ENCODE data around the gene TBC1D22A.
"Not testable (repeated sequence)": the region's sequence is repeated elsewhere in the genome, so short reads cannot be mapped to it uniquely, and the experiment has no call there.

TBC1D22A gene

GRCh38 chr22:47113853-47114415, 351.5 kb downstream of the TBC1D22A start:
- no peak for TF ChIP-seq ZNF274 (IDR thresholded peaks at IDR 0.05; ENCODE audit: low read depth, low read length)
- H3K4me3 ChIP-seq (ENCODE audit: low read length): no peak overlapping the region

- no peak for TF ChIP-seq ZNF274 (IDR thresholded peaks at IDR 0.05; ENCODE audit: low read depth, low read length)
- no peak overlapping the region for H3K4me3 ChIP-seq (ENCODE audit: low read length)
Measured at GRCh38 chr22:47114813-47115517, 352.5 kb downstream of the TBC1D22A start.

GRCh38 chr22:47115518-47115890, 353.1 kb downstream of the TBC1D22A start:
- no peak overlapping the region for H3K4me3 ChIP-seq (ENCODE audit: low read length)
- TF ChIP-seq ZNF274 (IDR thresholded peaks at IDR 0.05; ENCODE audit: low read depth, low read length): no peak

GRCh38 chr22:47115921-47116320, 353.5 kb downstream of the TBC1D22A start:
- TF ChIP-seq ZNF274 (IDR thresholded peaks at IDR 0.05; ENCODE audit: low read depth, low read length): no peak
- no peak overlapping the region for H3K4me3 ChIP-seq (ENCODE audit: low read length)

- no peak for TF ChIP-seq ZNF274 (IDR thresholded peaks at IDR 0.05; ENCODE audit: low read depth, low read length)
- no peak overlapping the region for H3K4me3 ChIP-seq (ENCODE audit: low read length)
Measured at GRCh38 chr22:47116426-47117341, 354.2 kb downstream of the TBC1D22A start.

GRCh38 chr22:47117442-47117841, 355.0 kb downstream of the TBC1D22A start:
- H3K4me3 ChIP-seq (ENCODE audit: low read length): not testable (repeated sequence)

- TF ChIP-seq ZNF274 (IDR thresholded peaks at IDR 0.05; ENCODE audit: low read depth, low read length): no peak
- H3K4me3 ChIP-seq (ENCODE audit: low read length): no peak overlapping the region
Measured at GRCh38 chr22:47119181-47119580, 356.7 kb downstream of the TBC1D22A start.

- H3K4me3 ChIP-seq (ENCODE audit: low read length): no peak overlapping the region
- TF ChIP-seq ZNF274 (IDR thresholded peaks at IDR 0.05; ENCODE audit: low read depth, low read length): no peak
Measured at GRCh38 chr22:47120399-47120798, 357.9 kb downstream of the TBC1D22A start.

- no peak for TF ChIP-seq ZNF274 (IDR thresholded peaks at IDR 0.05; ENCODE audit: low read depth, low read length)
- H3K4me3 ChIP-seq (ENCODE audit: low read length): no peak overlapping the region
Measured at GRCh38 chr22:47121791-47122190, 359.3 kb downstream of the TBC1D22A start.

- no peak overlapping the region for H3K4me3 ChIP-seq (ENCODE audit: low read length)
- no peak for TF ChIP-seq ZNF274 (IDR thresholded peaks at IDR 0.05; ENCODE audit: low read depth, low read length)
Measured at GRCh38 chr22:47122441-47123000, 360.1 kb downstream of the TBC1D22A start.

GRCh38 chr22:47123006-47123826, 360.8 kb downstream of the TBC1D22A start:
- H3K4me3 ChIP-seq (ENCODE audit: low read length): no peak overlapping the region
- TF ChIP-seq ZNF274 (IDR thresholded peaks at IDR 0.05; ENCODE audit: low read depth, low read length): no peak

GRCh38 chr22:47123827-47124442, 361.5 kb downstream of the TBC1D22A start:
- TF ChIP-seq ZNF274 (IDR thresholded peaks at IDR 0.05; ENCODE audit: low read depth, low read length): no peak
- no peak overlapping the region for H3K4me3 ChIP-seq (ENCODE audit: low read length)

- no peak overlapping the region for H3K4me3 ChIP-seq (ENCODE audit: low read length)
- no peak for TF ChIP-seq ZNF274 (IDR thresholded peaks at IDR 0.05; ENCODE audit: low read depth, low read length)
Measured at GRCh38 chr22:47124451-47124881, 362.0 kb downstream of the TBC1D22A start.
